ENCODE measurements around the gene FTO.

GRCh38 chr16:53926209-53926608, 222.3 kb downstream of the FTO start:
- no peak for TF ChIP-seq JUN (IDR thresholded peaks at IDR 0.05)
- no peak for TF ChIP-seq KDM1A (IDR thresholded peaks at IDR 0.05; ENCODE audit: low read depth)
- no peak for TF ChIP-seq JUNB (IDR thresholded peaks at IDR 0.05)
- no peak for TF ChIP-seq POLR2A (IDR thresholded peaks at IDR 0.05; ENCODE audit: low read length)
- TF ChIP-seq CTCF (IDR thresholded peaks at IDR 0.05) = no peak
- no peak for TF ChIP-seq USF2 (IDR thresholded peaks at IDR 0.05)
- TF ChIP-seq EP300 (IDR thresholded peaks at IDR 0.05) = no peak
- no peak for TF ChIP-seq BCL3 (IDR thresholded peaks at IDR 0.05)
- no peak for TF ChIP-seq RCOR1 (IDR thresholded peaks at IDR 0.05; ENCODE audit: low read depth, low read length)

Measured in A549 (cell line).